Nucleus accumbens (tissue), 56 donors: ENCODE results near the gene SH2B3.

Experiments
- DNase-seq, 56 donors: peaks; one replicate each; lab custom pipeline; 2025; lab: John Stamatoyannopoulos, UW

Gene SH2B3

DNA sequence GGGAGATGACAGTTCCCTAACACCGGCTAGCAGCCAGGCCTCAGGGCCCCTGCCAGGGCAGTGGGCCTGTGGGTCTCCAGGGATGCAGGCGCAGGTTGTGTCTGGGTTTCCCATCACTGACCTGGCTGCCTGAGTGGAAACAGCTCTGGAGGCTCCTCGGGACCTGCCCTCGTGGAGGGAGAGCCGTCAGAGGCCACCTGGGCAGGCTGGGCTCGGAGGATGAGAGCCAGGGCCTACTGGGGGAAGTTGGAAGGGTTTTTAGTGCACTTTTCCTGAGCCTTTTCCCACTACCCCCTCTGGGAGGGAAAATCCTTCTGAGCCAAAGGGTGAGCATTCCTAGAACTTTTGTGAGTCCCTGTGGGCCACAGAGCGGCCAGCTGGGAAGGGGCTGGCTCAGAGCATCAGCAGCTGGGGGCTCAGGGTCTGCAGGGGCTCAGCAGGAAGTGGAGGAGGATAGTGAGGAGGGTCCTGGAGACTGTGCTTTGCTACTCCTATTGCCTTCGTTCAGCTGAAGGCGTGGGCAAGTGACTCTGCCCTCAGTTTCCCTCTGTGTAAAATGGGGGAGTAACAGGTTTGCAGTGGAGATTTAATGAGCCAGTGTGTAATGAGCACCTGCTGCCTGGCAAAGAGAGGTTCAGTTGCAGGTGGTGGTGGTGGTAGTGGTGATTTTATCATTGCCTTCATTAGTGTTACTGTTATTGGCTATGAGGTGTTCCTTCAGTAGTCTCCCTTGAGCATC is 1.8 kb downstream of the SH2B3 start:
- no peak for DNase-seq

DNA sequence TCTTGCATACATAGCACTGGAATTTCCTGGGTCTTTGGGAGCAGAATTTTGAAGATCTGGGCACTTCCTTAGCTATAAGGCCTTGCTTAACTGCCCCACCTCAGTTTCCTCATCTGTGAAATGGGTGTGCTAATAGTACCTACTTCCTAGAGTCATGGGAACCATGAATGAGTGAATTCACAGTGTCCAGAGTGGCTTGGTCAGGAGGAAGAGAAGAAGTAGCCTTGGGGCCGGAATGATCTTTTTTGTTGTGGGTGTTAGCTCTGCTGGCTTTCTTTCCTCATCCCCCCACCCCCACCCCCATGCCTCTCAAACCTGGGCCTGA is 2.4 kb downstream of the SH2B3 start:
- DNase-seq = no peak

DNA sequence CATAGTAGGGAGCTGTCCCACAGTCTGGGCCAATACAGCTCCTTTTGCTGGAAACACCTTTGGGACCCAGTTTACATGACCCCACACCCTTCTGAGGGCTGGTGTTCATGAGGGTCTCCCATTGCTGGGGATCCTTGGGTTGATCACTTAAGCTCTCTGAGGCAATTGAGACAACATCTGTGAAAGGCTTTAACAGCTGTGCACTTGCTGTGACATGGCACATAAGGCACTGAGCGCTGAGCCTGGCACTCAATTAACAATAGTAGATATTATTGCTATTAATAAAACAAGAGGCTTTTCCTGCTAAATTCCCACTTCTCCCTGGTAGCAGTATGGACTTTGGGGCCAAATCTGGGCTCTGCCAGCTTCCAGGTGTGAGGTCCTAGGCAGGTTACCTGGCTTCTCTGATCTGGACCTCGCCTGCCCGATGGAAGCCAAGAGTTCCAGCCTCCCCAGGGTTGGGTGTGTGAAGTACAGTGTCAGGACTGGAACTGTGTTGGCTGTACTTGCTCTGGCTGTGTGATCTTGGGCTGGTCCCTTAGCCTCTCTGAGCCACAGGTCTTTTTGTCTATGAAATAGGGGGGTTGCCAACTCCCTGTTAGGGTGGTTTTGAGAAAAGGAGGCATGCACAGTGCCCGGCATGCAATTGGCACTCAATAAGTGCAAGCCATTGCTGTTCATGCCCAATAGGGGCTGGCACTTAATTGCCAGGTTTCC is 3.1 kb downstream of the SH2B3 start:
- DNase-seq = no peak

DNA sequence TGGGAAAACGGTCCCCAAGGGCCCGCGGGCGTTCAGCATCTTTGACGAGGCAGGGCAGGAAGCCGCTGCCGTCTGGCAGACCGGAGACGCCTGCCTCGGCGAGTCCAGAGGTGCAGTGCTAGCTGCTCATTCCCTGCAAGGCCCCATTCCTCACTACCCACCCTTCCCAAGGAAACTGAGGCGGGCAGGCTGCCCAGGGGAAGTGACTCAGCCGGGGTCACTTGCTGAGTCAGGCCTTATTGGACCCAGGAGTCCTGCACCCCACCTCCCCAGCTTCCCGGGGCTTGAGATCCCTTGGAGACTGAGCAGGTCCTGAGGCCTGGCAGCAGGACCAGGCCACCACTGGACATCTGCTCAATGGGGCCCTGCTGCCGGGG is 3.7 kb downstream of the SH2B3 start:
- peak in 1 of 56 donors; percentile 43 for DNase-seq

DNA sequence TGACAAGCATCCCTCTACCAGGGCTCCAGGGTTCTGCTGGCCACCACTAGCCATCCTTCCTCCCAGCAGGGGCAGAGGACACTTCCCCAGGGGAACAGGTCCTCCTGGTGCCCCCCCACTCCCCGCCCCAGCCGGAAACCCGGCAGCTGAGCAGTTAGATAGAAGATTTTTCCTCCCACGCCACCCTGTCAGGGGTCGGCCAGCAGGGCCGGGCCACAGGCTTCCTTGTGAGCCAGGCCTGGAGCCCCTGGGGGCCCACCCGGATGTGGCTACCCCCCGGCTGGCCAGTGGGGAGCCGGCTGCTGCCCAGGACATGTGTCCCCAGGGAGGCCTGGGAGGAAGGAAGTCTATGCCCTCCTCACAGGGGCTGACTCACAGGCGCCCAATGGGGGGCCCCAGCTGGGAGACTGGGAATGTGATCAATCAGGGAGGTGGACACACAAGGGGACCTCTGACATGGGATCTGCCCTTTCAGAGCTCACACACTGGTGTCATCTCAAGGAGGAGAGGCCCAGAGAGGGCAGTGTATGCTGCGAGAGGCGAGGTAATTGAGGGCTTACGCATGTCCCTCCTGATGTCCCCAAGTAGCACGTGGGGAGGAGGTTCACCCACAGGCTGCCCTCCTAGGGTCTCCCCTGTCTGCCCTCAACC is 4.2 kb downstream of the SH2B3 start:
- DNase-seq = peak in 16 of 56 donors; percentile 5 to 53 (median 30)

DNA sequence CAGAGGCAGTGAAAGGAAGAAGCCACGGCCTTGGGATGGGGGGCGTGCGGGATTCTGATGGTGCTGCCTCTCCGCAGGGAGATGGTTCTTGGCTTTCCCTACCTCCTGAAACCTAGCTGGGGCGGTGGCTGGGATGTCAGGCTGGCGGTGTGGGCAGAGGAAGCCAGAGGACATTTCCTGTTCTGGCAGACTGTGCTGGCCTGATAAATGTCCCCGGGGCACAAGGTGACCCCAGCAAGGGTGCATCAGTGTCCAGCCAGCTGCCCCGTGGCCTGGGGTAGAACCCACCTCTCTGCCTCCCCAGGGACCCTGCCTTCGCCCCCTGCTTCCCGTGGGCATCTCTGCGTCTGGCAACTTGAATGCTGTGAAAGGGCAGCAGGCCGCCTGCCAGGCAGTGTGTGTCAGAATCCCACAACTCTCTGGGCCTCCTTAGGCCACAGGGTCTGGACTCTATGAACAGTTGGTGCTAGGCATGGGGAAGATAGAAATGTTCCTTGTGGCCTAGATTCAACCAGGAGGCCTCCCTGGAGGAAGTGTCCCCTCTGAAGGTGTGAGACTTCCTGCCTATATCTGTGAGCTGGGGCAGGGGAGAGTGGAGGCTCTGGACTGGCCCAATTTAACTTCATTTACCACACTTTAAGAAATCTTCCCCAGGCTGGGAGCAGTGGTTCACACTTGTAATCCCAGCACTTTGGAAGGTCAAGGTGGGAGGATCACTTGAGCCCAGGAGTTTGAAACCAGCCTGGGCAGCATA is 4.9 kb downstream of the SH2B3 start:
- DNase-seq = no peak

DNA sequence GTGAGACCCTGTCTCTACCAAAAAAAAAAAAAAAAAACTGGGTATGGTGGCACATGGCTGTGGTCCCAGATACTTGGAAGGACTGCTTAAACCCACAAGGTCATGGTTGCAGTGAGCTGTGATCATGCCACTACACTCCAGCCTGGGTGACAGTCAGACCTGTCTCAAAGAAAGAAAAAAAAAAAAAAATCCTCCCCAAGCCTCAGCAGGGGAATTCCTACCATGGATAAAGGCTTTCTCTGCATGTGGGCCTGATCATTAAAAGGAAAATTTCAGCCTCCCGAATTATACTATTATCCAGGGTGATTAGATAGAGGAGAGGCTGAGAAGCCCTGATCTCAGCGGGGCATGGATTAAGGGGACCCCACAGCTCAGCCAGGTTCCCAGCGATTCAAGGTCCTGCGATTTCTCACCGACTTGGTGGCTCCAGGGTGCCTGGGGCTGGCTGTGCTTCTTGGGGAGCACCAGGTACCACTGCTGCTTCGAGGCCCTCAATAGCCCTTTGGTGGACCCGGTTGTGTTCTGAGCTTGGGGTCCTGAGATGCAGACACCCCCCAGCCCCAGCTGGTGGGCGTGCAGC is 5.6 kb downstream of the SH2B3 start:
- DNase-seq = no peak

DNA sequence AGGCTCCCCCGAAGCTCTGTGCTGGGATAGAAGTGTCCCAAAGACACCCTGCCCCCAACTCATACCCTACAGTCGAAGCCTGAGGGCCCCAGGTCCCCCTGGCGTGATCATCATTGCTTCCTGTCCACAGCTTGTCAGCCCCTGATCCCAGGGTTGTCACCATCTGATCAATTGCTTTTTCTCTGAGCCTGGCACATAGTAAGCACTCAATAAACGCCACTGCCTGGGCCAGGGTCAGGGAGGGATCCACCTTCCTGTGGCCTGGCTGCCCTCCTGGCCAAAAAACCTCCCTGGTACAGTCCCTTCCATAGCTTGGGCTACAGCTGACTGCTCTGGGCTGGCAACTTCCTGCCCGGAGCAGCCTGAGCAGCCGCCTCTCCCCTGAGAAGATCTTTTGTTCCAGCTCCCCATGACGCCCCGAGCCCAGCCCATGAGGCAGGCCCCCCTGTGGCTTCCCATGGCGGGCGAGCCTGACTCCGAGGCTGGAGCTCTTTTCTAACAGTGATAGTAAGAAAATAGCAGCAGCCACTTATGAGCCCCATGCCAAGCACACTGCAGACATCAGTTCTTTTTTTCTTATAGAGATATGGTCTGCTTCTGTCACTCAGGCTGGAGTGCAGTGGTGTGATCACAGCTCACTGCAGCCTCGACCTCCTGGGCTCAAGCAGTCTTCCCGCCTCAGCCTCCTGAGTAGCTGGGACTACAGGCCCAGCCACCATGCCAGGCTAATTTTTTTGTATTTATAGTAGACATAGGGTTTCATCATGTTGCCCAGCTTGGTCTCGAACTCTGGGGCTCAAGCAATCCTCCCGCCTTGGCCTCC is 6.5 kb downstream of the SH2B3 start:
- DNase-seq = peak in 41 of 56 donors; percentile 10 to 68 (median 39)

DNA sequence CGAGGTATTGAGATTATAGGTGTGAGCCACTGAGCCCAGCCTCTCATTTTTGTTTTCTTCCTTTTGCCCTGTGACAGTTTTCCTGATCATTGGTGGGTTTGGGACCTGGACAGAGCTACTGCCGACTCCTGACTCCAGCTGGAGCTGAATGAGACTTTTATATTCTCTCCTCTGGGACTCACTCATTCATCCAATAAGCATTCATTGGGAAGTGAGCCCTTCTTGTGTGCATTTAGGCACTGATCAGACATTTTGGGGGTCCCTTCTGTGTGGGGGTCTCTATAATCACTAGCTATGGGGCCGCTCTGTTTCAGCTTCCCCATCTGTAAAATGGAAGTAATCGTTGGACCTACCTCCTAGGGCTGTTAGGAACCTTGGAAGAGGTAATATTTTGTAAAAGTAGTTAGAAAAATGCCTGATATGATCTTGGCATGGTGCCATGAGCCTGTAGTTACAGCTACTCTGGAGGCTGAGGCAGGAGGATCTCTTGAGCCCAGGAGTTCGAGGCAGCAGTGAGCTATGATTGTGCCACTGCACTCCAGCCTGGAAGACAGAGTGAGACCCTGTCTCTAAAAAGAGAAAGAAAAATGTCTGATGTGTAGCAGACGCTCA is 7.2 kb downstream of the SH2B3 start:
- no peak for DNase-seq

DNA sequence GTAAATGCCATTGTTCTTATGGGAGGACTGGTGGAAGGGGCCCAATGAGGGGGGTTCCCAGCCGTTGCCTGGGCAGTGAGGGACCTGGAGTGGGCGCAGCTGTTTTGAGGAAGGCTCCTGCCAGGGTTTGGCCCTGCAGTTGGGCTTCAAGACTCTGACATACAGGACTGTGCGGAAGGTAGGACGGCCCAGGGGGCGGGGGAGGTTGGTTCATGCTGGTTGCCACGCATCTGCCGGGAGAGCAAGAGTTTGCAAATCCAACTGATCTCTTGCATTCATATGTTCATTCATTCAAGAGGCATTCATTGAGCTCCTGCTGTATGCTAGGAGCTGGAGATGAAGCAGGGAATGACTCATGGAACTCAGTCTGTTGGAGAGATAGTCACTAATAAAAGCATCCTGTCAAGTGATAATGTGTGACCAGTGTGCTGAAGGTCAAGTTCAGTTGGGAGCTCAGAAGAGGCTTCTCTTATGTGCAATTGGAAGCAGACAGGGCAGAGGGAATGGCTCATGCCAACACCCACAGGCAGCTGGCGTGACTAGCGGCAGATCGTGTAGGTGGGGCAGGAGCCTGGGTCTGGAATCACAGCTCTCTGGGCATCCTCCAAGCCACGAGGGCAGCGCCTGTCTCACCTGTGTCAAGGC is 7.8 kb downstream of the SH2B3 start:
- DNase-seq = peak in 1 of 56 donors; percentile 27

DNA sequence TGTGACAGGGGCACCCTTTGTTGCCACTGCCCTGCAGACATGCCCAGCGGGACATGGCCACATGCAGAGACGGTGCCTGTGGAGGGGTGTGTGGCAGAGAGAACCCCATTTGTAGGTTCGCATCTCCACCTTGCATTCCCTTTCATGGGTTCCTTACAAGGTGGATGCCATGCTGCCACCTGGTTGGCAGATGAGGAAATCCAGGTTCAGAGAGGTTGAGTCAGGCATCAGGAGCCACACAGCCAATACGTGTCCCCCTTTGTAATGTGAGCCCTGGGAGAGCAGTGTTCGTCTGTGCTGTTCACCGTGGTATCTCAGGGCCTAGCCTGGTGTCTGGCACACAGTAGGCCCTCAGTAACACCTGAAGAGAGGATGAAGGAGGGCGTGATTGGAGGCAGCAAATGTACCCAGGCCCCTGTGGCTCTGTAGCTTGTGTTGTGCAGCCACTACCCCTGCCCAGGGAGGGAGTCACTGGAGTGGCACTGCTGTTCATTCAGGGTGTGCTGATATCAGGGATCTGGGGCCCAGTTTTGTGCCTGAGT is 9.1 kb downstream of the SH2B3 start:
- DNase-seq = no peak

DNA sequence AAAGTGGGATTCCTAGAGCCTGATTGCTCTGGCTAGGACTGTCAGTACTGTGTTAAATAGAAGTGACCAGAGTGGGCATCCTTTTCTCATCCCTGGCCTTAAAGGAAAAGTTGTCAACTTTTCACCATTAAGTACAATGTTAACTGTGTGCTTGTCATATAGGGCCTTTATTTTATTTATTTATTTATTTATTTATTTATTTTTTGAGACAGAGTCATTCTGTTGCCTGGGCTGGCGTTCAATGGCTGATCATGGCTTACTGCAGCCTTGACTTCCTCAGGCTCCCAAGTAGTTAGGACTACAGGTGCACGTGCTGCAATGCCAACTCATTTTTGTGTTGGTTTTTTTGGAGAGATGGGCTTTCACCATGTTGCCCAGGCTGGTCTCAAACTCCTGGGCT is 11.6 kb downstream of the SH2B3 start:
- DNase-seq = no peak

DNA sequence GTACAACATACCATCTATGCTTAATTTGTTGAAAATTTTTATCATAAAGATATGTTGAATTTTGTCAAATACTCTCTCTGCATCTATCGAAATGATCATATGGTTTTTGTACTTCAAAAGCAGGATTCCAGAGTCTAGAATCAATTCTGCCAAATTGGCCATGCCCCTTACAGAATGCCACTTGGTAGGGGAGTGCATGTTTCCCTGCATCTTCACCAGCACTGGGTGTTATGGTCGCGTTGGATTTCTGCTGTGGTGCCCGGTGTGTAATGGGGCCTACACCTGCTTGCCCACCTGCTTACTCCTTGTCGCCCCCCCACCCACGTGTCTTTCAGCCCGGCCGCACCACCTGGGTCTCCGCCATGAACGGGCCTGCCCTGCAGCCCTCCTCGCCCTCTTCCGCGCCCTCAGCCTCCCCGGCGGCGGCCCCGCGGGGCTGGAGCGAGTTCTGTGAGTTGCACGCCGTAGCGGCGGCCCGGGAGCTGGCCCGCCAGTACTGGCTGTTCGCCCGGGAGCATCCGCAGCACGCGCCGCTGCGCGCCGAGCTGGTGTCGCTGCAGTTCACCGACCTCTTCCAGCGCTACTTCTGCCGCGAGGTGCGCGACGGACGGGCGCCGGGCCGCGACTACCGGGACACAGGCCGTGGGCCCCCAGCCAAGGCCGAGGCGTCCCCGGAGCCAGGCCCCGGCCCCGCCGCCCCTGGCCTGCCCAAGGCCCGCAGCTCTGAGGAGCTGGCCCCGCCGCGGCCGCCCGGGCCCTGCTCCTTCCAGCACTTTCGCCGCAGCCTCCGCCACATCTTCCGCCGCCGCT is 12.3 kb downstream of the SH2B3 start:
- no peak for DNase-seq

DNA sequence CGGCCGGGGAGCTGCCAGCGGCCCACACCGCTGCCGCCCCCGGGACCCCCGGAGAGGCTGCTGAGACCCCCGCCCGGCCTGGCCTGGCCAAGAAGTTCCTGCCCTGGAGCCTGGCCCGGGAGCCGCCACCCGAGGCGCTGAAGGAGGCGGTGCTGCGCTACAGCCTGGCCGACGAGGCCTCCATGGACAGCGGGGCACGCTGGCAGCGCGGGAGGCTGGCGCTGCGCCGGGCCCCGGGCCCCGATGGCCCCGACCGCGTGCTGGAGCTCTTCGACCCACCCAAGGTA is 12.8 kb downstream of the SH2B3 start:
- no peak for DNase-seq

DNA sequence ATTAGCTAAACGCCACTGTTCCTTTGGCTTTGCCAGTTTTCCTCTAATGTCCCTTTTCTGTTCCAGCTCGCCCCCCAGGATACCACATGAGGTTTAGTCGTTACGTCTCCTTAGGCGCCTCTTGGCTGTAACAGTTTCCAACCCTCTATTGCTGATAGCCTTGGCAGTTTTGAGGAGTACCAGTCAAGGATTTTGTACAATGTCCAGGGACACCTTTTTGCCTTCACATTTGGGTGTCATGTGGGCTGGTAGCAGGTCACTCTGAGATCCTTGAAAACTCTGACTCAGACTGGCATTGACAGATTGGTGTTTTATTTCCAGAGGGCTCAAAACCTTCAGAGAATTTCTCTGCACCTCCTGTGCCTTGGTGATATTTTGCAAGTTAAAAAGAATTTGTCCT is 14.1 kb downstream of the SH2B3 start:
- DNase-seq = no peak

DNA sequence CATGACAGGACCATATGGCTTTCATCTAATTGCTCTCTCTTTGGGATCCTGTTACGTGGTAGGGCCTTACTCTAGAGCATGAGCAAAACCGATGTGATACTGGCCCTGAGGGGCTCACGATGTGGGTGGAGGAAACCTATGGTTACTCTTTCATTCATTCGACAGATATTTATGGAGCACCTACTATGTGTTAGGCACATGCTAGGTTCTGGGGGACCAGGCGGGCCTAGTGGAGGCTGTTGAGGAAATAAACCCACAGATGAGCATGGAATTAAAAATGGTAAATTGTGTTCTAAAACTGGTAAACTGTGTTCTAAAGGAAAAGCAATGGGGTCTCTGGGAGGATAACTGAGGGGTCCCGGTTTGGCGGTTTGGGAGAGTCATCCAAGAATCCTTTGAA is 14.8 kb downstream of the SH2B3 start:
- DNase-seq = no peak

DNA sequence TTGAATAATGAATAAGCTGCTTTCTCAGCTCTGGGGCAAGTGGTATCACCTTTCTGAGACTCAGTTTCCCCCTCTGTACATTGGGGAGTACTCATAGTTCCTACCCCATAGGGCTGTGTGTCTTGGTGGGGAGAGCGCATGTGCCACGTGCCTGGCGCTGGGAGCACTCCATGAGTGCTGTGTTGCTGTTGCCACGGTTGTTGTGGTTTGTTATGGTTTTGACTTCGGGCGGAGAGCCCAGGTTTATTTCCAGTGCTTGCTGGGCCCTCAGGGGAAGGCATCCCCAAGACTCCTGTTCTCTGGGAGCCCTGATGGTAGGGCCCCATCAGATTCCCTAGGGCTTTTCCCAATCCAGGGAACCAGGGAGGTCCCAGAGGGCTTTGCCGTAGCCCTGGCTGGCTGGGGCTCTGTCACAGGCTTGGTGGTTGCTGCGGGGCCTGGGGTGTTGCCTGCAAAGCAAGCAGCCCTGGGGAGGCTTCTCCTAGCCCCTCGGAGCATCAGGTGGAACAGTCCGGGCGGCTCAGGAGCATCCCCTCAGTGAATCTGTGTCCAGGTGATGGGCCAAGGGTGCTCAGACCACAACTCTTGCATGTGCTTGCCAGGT is 18.6 kb downstream of the SH2B3 start:
- DNase-seq = no peak

DNA sequence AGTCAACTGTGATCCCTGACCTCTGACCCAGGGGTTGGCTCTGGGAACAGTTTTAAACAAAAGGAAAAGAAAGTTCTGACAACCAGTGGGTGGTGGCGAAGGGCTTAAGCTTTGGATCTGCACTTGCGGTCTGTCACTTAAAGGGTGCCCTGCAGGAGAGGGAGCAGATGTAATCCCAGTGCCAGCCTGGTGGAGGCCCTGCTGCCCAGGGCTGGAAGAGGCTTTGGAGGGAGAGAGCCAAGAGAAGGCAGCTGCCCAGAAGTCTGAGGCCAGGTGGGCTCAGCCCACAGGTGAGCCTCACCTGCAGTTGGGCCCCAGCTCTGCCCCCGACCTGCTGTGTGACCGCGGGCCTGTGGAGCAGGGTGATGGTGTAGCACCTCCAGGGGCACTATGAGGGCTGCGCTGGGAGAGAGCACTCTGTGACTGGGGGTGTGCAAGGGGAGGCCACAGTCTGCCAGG is 19.1 kb downstream of the SH2B3 start:
- DNase-seq = no peak
